HCT116 (cell line): ENCODE results near the gene ST3GAL6.

Experiments used
- CEBPB ChIP-seq: IDR thresholded peaks from 2 replicates; pipeline ENCODE4 v1.6.1; 2012; ENCODE audit warnings: low read depth
- CTCF ChIP-seq, 3 experiments: fragments of 200-600 bp in 1 of 3; sonication (generic) in 1 of 3; IDR thresholded peaks in 2 of 3; conservative IDR thresholded peaks in 1 of 3; 2 replicates each; pipeline ENCODE4 v1.5.1; 2012 to 2017; ENCODE audit warnings: low read depth in 2 of 3, low read length in 2 of 3, antibody characterized with exemption in 1 of 3, borderline replicate concordance in 1 of 3, control low read depth in 1 of 3, mild to moderate bottlenecking in 1 of 3, mixed read lengths in 1 of 3, mixed run types in 1 of 3, moderate library complexity in 1 of 3; ENCODE audit not compliant: insufficient read depth in 1 of 3
- EZH2 ChIP-seq: fragments of 200-600 bp; sonication (generic); IDR thresholded peaks from 2 replicates; pipeline ENCODE4 v1.6.1; 2017; ENCODE audit warnings: antibody characterized with exemption, mixed run types
- EZH2phosphoT487 ChIP-seq: fragments of 200-600 bp; IDR thresholded peaks from 2 replicates; pipeline ENCODE4 v1.6.1; 2018; ENCODE audit warnings: antibody characterized with exemption, borderline replicate concordance
- JUND ChIP-seq: IDR thresholded peaks from 2 replicates; pipeline ENCODE4 v1.6.1; 2012
- POLR2A ChIP-seq: IDR thresholded peaks from 2 replicates; pipeline ENCODE4 v1.7.0; 2011; ENCODE audit warnings: borderline replicate concordance; ENCODE audit not compliant: insufficient read depth, insufficient read length; ENCODE audit errors: extremely low read depth
- POLR2AphosphoS5 ChIP-seq: IDR thresholded peaks from 2 replicates; pipeline ENCODE4 v1.6.1; 2011; ENCODE audit warnings: mild to moderate bottlenecking, low read depth, low read length, moderate library complexity
- RAD21 ChIP-seq: IDR thresholded peaks from 2 replicates; pipeline ENCODE4 v1.6.1; 2012; ENCODE audit warnings: low read depth, mild to moderate bottlenecking
- REST ChIP-seq: IDR thresholded peaks from 2 replicates; pipeline ENCODE4 v1.6.1; 2012; ENCODE audit warnings: low read depth
- SIN3A ChIP-seq: IDR thresholded peaks from 2 replicates; pipeline ENCODE4 v1.6.1; 2012; ENCODE audit warnings: low read depth

- TF ChIP-seq POLR2A: no peak
- no peak for TF ChIP-seq CTCF (IDR thresholded peaks at IDR 0.05 in 2 of 3, conservative IDR thresholded peaks at IDR 0.05 in 1 of 3; ENCODE audit: borderline replicate concordance in 1 of 3, insufficient read depth in 1 of 3, low read depth in 2 of 3, low read length in 2 of 3)
- no peak for TF ChIP-seq RAD21
- TF ChIP-seq POLR2AphosphoS5: no peak
- TF ChIP-seq CEBPB: no peak
- no peak for TF ChIP-seq EZH2
- no peak for TF ChIP-seq EZH2phosphoT487
- no peak for TF ChIP-seq JUND
- TF ChIP-seq REST: no peak
- no peak for TF ChIP-seq SIN3A
Observed at GRCh38 chr3:98821063-98821462, 57.9 kb downstream of the ST3GAL6 start.
